Astrocyte (in vitro differentiated cells and primary cell): ENCODE results near the gene WDR81. TPM values are rescaled to one million over a fixed set of nuclear protein-coding genes. Genes with fewer than 3 reads are reported as not detected.

Source experiments
- DNase-seq: peaks from one replicate; pipeline ENCODE4 v3.0.0-alpha.2; 2010; ENCODE audit warnings: low read depth
- FAIRE-seq: peaks from 2 replicates; lab custom pipeline; 2011; peaks lifted over from hg19 to GRCh38; lab: Jason Lieb, UNC
- H2AFZ ChIP-seq: 2 replicates; pipeline ENCODE4 v1.6.0; 2012; ENCODE audit warnings: low read depth, low read length, inconsistent platforms
- H3K27ac ChIP-seq: 2 replicates; pipeline ENCODE4 v1.5.1; 2011; ENCODE audit warnings: low read depth, low read length, inconsistent platforms
- H3K27me3 ChIP-seq: 2 replicates; pipeline ENCODE4 v1.6.0; 2011; ENCODE audit warnings: low read length, inconsistent platforms; ENCODE audit not compliant: insufficient read depth
- H3K36me3 ChIP-seq: 2 replicates; pipeline ENCODE4 v1.5.1; 2011; ENCODE audit warnings: low read length, inconsistent platforms; ENCODE audit not compliant: insufficient read depth
- H3K4me1 ChIP-seq: 2 replicates; pipeline ENCODE4 v1.5.1; 2011; ENCODE audit warnings: low read length, inconsistent platforms; ENCODE audit not compliant: insufficient read depth
- H3K4me2 ChIP-seq: 2 replicates; pipeline ENCODE4 v1.6.0; 2012; ENCODE audit warnings: low read length, inconsistent platforms
- H3K4me3 ChIP-seq: 2 replicates; pipeline ENCODE4 v1.5.1; 2011; ENCODE audit warnings: low read depth, mild to moderate bottlenecking, low read length, inconsistent platforms; ENCODE audit not compliant: insufficient read depth
- H3K79me2 ChIP-seq: 2 replicates; pipeline ENCODE4 v1.6.0; 2012; ENCODE audit warnings: mild to moderate bottlenecking, low read length, inconsistent platforms; ENCODE audit not compliant: insufficient read depth
- H3K9ac ChIP-seq: 2 replicates; pipeline ENCODE4 v1.6.0; 2012; ENCODE audit warnings: mild to moderate bottlenecking, low read length, inconsistent platforms
- H3K9me3 ChIP-seq: 2 replicates; pipeline ENCODE4 v1.5.1; 2012; ENCODE audit warnings: low read depth, mild to moderate bottlenecking, low read length, inconsistent platforms; ENCODE audit not compliant: insufficient read depth
- H4K20me1 ChIP-seq: 2 replicates; pipeline ENCODE4 v1.6.0; 2012; ENCODE audit warnings: low read length, inconsistent platforms; ENCODE audit not compliant: insufficient read depth
- H3K27ac Mint-ChIP-seq: one replicate; pipeline ENCODE4 v1.8.0; 2021; ENCODE audit warnings: mild to moderate bottlenecking, mixed read lengths; ENCODE audit not compliant: unreplicated experiment
- H3K27me3 Mint-ChIP-seq: one replicate; pipeline ENCODE4 v1.8.0; 2021; ENCODE audit warnings: low read depth, mixed read lengths; ENCODE audit not compliant: unreplicated experiment
- H3K36me3 Mint-ChIP-seq: one replicate; pipeline ENCODE4 v1.8.0; 2021; ENCODE audit warnings: low read depth, mixed read lengths; ENCODE audit not compliant: unreplicated experiment
- H3K4me1 Mint-ChIP-seq: one replicate; pipeline ENCODE4 v1.8.0; 2021; ENCODE audit warnings: low read depth, mixed read lengths; ENCODE audit not compliant: unreplicated experiment
- H3K4me3 Mint-ChIP-seq: one replicate; pipeline ENCODE4 v1.8.0; 2021; ENCODE audit warnings: mild to moderate bottlenecking, moderate library complexity, mixed read lengths; ENCODE audit not compliant: unreplicated experiment
- H3K9me3 Mint-ChIP-seq: one replicate; pipeline ENCODE4 v1.8.0; 2021; ENCODE audit warnings: mild to moderate bottlenecking, mixed read lengths; ENCODE audit not compliant: unreplicated experiment
- CTCF ChIP-seq: IDR thresholded peaks from 2 replicates; pipeline ENCODE4 v1.5.1; 2011; ENCODE audit warnings: low read depth, mild to moderate bottlenecking, inconsistent platforms, low read length, moderate library complexity; ENCODE audit not compliant: insufficient read depth
- EZH2 ChIP-seq: IDR thresholded peaks from 2 replicates; pipeline ENCODE4 v1.6.1; 2012; ENCODE audit warnings: mild to moderate bottlenecking, low read length, inconsistent platforms; ENCODE audit not compliant: insufficient read depth
- total RNA-seq: library from RNA; stranded (reverse); gene quantifications from 2 replicates; pipeline ENCODE4 v1.2.1, GENCODE V29; 2021

The WDR81 gene
- total RNA-seq, 1 donor from 2014 or later = 12.3 TPM

- Histone ChIP-seq H3K79me2 (peaks cover 54% of the 10 kb centered on the region), H3K4me3 (peak overlapping the region; percentile 80), H3K9ac (peak overlapping the region; percentile 87), H4K20me1 (peaks cover 47% of the 10 kb centered on the region), H3K27me3 (no peaks in the 10 kb centered on the region), H3K4me2 (peak overlapping the region; percentile 97), H3K36me3 (peaks cover 31% of the 10 kb centered on the region), H2AFZ (no peak overlapping the region), H3K9me3 (no peaks in the 10 kb centered on the region), H3K27ac (peak overlapping the region; percentile 85), H3K4me1 (peaks cover 28% of the 10 kb centered on the region)
- H3K27ac Mint-ChIP-seq = peak overlapping the region; percentile 94
- peaks cover 17% of the 10 kb centered on the region for H3K36me3 Mint-ChIP-seq
- TF ChIP-seq CTCF = no peak
- TF ChIP-seq EZH2 = no peak
- no peak for FAIRE-seq
- DNase-seq = peak; percentile 93
- no peaks in the 10 kb centered on the region for H3K27me3 Mint-ChIP-seq
- H3K4me1 Mint-ChIP-seq = peaks cover 25% of the 10 kb centered on the region
- H3K9me3 Mint-ChIP-seq = no peaks in the 10 kb centered on the region
- peak overlapping the region; percentile 96 for H3K4me3 Mint-ChIP-seq
Measured at GRCh38 chr17:1714427-1714979, 10.0 kb upstream of the WDR81 start.

- FAIRE-seq (no peak), DNase-seq (peak; percentile 77)
- no peaks in the 10 kb centered on the region for H3K9me3 Mint-ChIP-seq
- Histone ChIP-seq H3K4me3 (peak overlapping the region; percentile 80), H2AFZ (no peak overlapping the region), H3K4me1 (peaks cover 28% of the 10 kb centered on the region), H4K20me1 (peaks cover 47% of the 10 kb centered on the region), H3K4me2 (peak overlapping the region; percentile 97), H3K79me2 (peaks cover 54% of the 10 kb centered on the region), H3K9me3 (no peaks in the 10 kb centered on the region), H3K9ac (peak overlapping the region; percentile 86), H3K27me3 (no peaks in the 10 kb centered on the region), H3K36me3 (peaks cover 31% of the 10 kb centered on the region), H3K27ac (peak overlapping the region; percentile 82)
- H3K27me3 Mint-ChIP-seq = no peaks in the 10 kb centered on the region
- TF ChIP-seq CTCF = no peak
- TF ChIP-seq EZH2 = no peak
- H3K4me3 Mint-ChIP-seq = peak overlapping the region; percentile 96
- H3K27ac Mint-ChIP-seq = peak overlapping the region; percentile 94
- peaks cover 25% of the 10 kb centered on the region for H3K4me1 Mint-ChIP-seq
- peaks cover 17% of the 10 kb centered on the region for H3K36me3 Mint-ChIP-seq
Measured at GRCh38 chr17:1714980-1715802, 9.3 kb upstream of the WDR81 start.

GRCh38 chr17:1715803-1716075 is 8.8 kb upstream of the WDR81 start:
- Histone ChIP-seq H3K4me1 (peaks cover 28% of the 10 kb centered on the region), H3K4me3 (peak overlapping the region; percentile 80), H3K27ac (peak overlapping the region; percentile 82), H2AFZ (no peak overlapping the region), H3K9ac (peak overlapping the region; percentile 86), H3K79me2 (peaks cover 51% of the 10 kb centered on the region), H4K20me1 (peaks cover 42% of the 10 kb centered on the region), H3K27me3 (no peaks in the 10 kb centered on the region), H3K36me3 (peaks cover 31% of the 10 kb centered on the region), H3K9me3 (no peaks in the 10 kb centered on the region), H3K4me2 (peak overlapping the region; percentile 97)
- Mint-ChIP-seq H3K27ac (peak overlapping the region; percentile 80), H3K27me3 (no peaks in the 10 kb centered on the region), H3K9me3 (no peaks in the 10 kb centered on the region), H3K36me3 (peaks cover 17% of the 10 kb centered on the region), H3K4me1 (peaks cover 24% of the 10 kb centered on the region), H3K4me3 (peak overlapping the region; percentile 96)
- FAIRE-seq (no peak), DNase-seq (no peak)
- TF ChIP-seq CTCF (no peak), EZH2 (no peak)
